HG02642 (cell line): ENCODE data around the gene ADAMTS9.

Experiments used
- ATAC-seq: cut with Tn5 transposase; IDR thresholded peaks from one replicate; pipeline ENCODE4 v1.9.1; 2021; ENCODE audit warnings: mild to moderate bottlenecking; ENCODE audit not compliant: unreplicated experiment, poor library complexity

Gene ADAMTS9

GRCh38 chr3:64496786-64497490 is 190.9 kb downstream of the ADAMTS9 start:
- ATAC-seq = no peak

- no peak for ATAC-seq
Observed at GRCh38 chr3:64495781-64496334, 191.9 kb downstream of the ADAMTS9 start.

GRCh38 chr3:64495121-64495780 is 192.5 kb downstream of the ADAMTS9 start:
- no peak for ATAC-seq

GRCh38 chr3:64494526-64494925 is 193.3 kb downstream of the ADAMTS9 start:
- ATAC-seq = no peak

- ATAC-seq = no peak
Observed at GRCh38 chr3:64493149-64493548, 194.7 kb downstream of the ADAMTS9 start.

- ATAC-seq = no peak
Observed at GRCh38 chr3:64491843-64492242, 196.0 kb downstream of the ADAMTS9 start.

- no peak for ATAC-seq
Observed at GRCh38 chr3:64490180-64490724, 197.5 kb downstream of the ADAMTS9 start.

GRCh38 chr3:64489361-64490044 is 198.3 kb downstream of the ADAMTS9 start:
- no peak for ATAC-seq

GRCh38 chr3:64488939-64489338 is 198.9 kb downstream of the ADAMTS9 start:
- no peak for ATAC-seq

GRCh38 chr3:64484289-64484992 is 203.4 kb downstream of the ADAMTS9 start:
- peak; percentile 97 for ATAC-seq

- no peak for ATAC-seq
Observed at GRCh38 chr3:64483467-64483866, 204.3 kb downstream of the ADAMTS9 start.

- no peak for ATAC-seq
Observed at GRCh38 chr3:64475037-64475436, 212.8 kb downstream of the ADAMTS9 start.

GRCh38 chr3:64473466-64473865 is 214.3 kb downstream of the ADAMTS9 start:
- ATAC-seq = no peak

GRCh38 chr3:64470436-64470835 is 217.4 kb downstream of the ADAMTS9 start:
- no peak for ATAC-seq

GRCh38 chr3:64467255-64467944 is 220.4 kb downstream of the ADAMTS9 start:
- no peak for ATAC-seq
